GM12801 (cell line): Measurements from ENCODE around the gene RALGDS.

Source experiments
- CTCF ChIP-seq: IDR thresholded peaks from one replicate; pipeline ENCODE4 v1.5.1; 2011; ENCODE audit warnings: control low read depth; ENCODE audit not compliant: insufficient read length; ENCODE audit errors: extremely low read depth

Gene RALGDS

GRCh38 chr9:133129001-133129795, 8.2 kb upstream of the RALGDS start:
- TF ChIP-seq CTCF: no peak

- TF ChIP-seq CTCF: no peak
Observed at GRCh38 chr9:133128152-133128551, 7.1 kb upstream of the RALGDS start.

- no peak for TF ChIP-seq CTCF
Observed at GRCh38 chr9:133127340-133127981, 6.4 kb upstream of the RALGDS start.

DNA sequence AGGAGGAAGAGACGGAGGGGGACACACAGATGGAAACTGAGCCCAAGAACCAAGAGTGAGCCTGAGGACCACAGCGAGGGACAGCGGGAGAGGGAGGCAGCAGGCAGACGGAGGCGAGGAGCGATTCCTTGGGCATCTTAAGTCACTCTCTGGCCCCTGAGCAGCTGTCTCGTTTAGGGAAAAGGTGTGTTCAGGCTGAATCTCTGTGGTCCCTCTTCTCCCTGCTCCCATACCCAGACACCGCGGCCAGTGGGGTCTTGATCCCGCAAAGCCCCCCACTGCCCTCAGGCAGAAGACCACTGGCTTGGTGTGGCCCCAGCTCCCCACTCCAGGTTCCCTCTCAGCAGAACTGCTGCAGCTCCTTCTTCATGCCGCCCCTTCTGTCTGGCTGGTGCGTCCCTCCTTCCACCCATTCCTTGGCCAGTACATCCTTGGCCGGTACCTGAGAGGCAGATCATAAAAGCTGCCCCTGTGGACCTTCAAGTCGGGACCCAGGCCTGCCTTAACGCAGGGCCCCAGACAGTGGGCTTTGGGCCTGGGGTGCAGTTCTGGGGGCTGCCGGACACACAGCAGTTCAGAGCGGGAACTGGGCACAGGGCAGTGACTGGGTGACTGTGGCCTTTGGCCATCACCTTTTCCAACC, 5.8 kb upstream of the RALGDS start:
- no peak for TF ChIP-seq CTCF

DNA sequence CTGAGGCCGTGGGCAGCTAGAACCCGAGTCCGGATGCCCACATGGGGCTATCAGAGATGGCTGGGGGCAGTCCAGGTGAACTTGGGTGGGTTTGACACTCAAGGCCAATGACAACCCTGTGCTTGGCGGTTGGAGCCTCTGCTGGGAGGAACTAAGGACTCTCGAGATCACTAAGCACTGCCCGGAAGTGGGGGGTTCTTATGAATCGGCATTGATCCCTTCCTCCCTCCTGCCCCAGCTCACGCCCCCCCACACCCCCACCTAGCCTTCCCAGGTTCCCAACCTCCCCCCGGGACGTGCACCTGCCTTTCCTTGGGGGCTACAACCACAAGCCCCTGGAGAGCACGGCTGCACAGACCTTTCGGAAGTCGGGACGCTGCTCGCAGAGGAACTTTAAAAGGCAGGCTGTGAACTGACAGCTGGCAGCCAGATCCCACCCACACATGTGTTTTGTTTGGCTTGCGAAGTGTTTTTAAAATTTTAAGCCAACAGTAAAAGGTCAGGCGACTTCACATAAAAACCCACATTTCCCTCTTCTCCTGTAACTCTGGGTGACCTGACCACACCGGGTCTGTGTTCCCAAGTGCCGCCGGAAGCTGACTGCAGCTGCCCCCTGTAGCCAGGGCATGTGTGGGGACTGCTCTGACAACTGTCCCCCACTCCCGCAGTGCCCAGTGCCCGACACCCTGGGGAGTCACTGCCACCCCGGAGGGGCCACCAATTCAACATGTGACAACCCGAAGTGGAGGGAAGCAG, 5.1 kb upstream of the RALGDS start:
- no peak for TF ChIP-seq CTCF

DNA sequence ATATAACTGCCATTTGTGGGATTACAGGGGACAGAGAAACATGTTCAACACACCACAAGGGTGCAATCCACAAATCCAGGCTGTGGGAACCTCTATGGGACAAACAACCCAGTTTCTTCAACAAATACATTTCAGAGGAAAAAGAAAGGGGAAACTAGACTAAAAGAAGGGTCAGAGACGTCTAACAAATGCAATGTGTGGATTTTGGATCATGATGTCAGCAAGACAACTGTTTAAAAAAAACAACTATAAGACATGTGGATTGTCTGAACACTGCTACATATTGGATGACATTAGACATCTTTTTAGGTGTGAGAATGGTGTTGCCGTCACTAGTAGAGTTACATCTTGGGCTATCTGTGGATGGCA, 3.9 kb upstream of the RALGDS start:
- no peak for TF ChIP-seq CTCF
